ENCODE measurements around the gene TOP2A. TPM values are rescaled to one million over a fixed set of nuclear protein-coding genes. Genes with fewer than 3 reads are reported as not detected.
A peak's percentile ranks its signal among the peaks of the same experiment; 100 is the strongest.

The TOP2A gene
- polyA plus RNA-seq (2013, experiment 1 of 2) = 122 TPM
- 126 TPM for polyA plus RNA-seq (2013, experiment 2 of 2)

DNA sequence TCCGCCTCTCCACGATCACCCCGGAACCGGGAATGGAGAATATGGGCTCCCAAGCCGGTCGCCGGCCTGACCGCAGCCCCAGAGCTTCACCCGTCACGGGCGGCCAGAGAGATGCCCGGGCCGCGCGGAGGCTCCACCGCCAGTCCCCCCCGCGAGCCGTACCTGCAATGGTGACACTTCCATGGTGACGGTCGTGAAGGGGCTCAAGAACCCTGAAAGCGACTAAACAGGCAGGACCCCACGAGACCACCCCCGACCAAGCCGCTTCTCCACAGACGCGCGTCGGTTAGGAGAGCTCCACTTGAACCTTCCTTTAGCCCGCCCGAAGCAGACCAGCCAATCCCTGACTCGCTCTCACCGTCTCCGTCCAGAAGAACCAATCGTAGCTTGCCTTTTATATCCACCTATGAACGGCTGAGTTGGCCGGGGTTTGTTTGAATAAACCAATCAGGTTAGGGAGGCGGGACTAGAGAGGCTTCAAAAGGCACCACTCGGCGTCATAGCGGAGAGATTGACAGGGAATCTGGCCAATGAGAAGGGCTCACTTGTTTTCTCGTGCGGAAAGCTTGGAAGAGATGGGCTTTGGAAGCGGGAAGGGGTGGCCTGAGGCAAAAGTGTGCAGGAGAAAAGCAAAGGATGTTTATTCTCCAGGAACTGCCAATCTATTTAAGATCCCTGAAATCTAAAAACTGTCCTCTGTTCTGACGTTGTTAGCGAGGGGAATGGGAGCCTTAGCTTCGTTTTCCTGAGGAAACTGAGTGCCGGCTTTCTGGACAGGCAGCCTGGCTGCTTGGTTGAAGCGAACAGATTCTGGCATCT is at the start of gene TOP2A:
TSS of gene TOP2A (minus strand) at position 288 of the 819 bp plus-strand sequence. CDS start at position 183, 105 bp downstream.
- peak within 1 kb of the TSS; percentile 29 for H4K5ac ChIP-seq (ENCODE audit: low read length)
- no peaks in the 10 kb centered on the region for H3K27me3 ChIP-seq (ENCODE audit: insufficient read depth, low read length, poor library complexity)
- peak within 1 kb of the TSS; percentile 87 for H2AK5ac ChIP-seq (ENCODE audit: low read length)
- DNase-seq = peak; percentile 100
- peak within 1 kb of the TSS; percentile 86 for H3K4ac ChIP-seq (ENCODE audit: low read depth, low read length)
- peak within 1 kb of the TSS; percentile 91 for H3K56ac ChIP-seq (ENCODE audit: low read length)
- H3K27ac ChIP-seq (ENCODE audit: low read depth, low read length) = peak within 1 kb of the TSS; percentile 8
- peaks cover 11% of the 10 kb centered on the region for H3K79me2 ChIP-seq (ENCODE audit: control insufficient read depth, insufficient read depth, low read length)
- peak within 1 kb of the TSS; percentile 41 for H4K8ac ChIP-seq (ENCODE audit: low read depth, low read length)
- peak within 1 kb of the TSS; percentile 42 for H2BK5ac ChIP-seq (ENCODE audit: low read length)
- peaks cover 2% of the 10 kb centered on the region for H3K79me1 ChIP-seq (ENCODE audit: low read length)
- H2BK120ac ChIP-seq (ENCODE audit: low read depth, low read length) = no peak within 1 kb of the TSS
- H2BK15ac ChIP-seq (replicated peaks; ENCODE audit: low read depth) = no peak within 1 kb of the TSS
- peak within 1 kb of the TSS; percentile 89 for H3K4me3 ChIP-seq (ENCODE audit: low read length)
- WGBS (ENCODE audit: extremely low coverage, insufficient coverage, low lambda C conversion rate) = no CpG with 5 or more reads among the region's 49 CpGs
- peak within 1 kb of the TSS; percentile 85 for H3K18ac ChIP-seq (ENCODE audit: low read length)
- peak within 1 kb of the TSS; percentile 88 for H3K9ac ChIP-seq (ENCODE audit: low read length)
- H3K36me3 ChIP-seq (ENCODE audit: control insufficient read depth, insufficient read depth, low read length) = no peaks in the 10 kb centered on the region
- H3K4me2 ChIP-seq (ENCODE audit: low read length) = peak within 1 kb of the TSS; percentile 56
- H3K23ac ChIP-seq (ENCODE audit: low read length) = no peak within 1 kb of the TSS
- H3K4me1 ChIP-seq (ENCODE audit: control insufficient read depth, low read depth, low read length) = peaks cover 2% of the 10 kb centered on the region

- H3K56ac ChIP-seq (ENCODE audit: low read length) = no peak overlapping the region
- H3K36me3 ChIP-seq (ENCODE audit: control insufficient read depth, insufficient read depth, low read length) = no peaks in the 10 kb centered on the region
- H3K27ac ChIP-seq (ENCODE audit: low read depth, low read length) = no peak overlapping the region
- no peak overlapping the region for H2BK5ac ChIP-seq (ENCODE audit: low read length)
- no peaks in the 10 kb centered on the region for H3K79me2 ChIP-seq (ENCODE audit: control insufficient read depth, insufficient read depth, low read length)
- H4K8ac ChIP-seq (ENCODE audit: low read depth, low read length) = no peak overlapping the region
- H4K5ac ChIP-seq (ENCODE audit: low read length) = no peak overlapping the region
- no peak overlapping the region for H3K18ac ChIP-seq (ENCODE audit: low read length)
- no peak overlapping the region for H3K9ac ChIP-seq (ENCODE audit: low read length)
- no peak overlapping the region for H3K4me2 ChIP-seq (ENCODE audit: low read length)
- H2BK15ac ChIP-seq (replicated peaks; ENCODE audit: low read depth) = no peak overlapping the region
- H3K27me3 ChIP-seq (ENCODE audit: insufficient read depth, low read length, poor library complexity) = no peaks in the 10 kb centered on the region
- H2BK120ac ChIP-seq (ENCODE audit: low read depth, low read length) = no peak overlapping the region
- no peak overlapping the region for H2AK5ac ChIP-seq (ENCODE audit: low read length)
- peaks cover 4% of the 10 kb centered on the region for H3K4me1 ChIP-seq (ENCODE audit: control insufficient read depth, low read depth, low read length)
- H3K23ac ChIP-seq (ENCODE audit: low read length) = no peak overlapping the region
- no peak overlapping the region for H3K4ac ChIP-seq (ENCODE audit: low read depth, low read length)
- DNase-seq = no peak
- no peaks in the 10 kb centered on the region for H3K79me1 ChIP-seq (ENCODE audit: low read length)
- no peak overlapping the region for H3K4me3 ChIP-seq (ENCODE audit: low read length)
- WGBS (ENCODE audit: extremely low coverage, insufficient coverage, low lambda C conversion rate) = no CpG with 5 or more reads among the region's 2 CpGs
Observed at GRCh38 chr17:40467281-40467867, 49.7 kb upstream of the TOP2A start.

GRCh38 chr17:40466298-40466971 is 48.7 kb upstream of the TOP2A start:
- no peak overlapping the region for H3K4ac ChIP-seq (ENCODE audit: low read depth, low read length)

GRCh38 chr17:40464392-40464855 is 46.7 kb upstream of the TOP2A start:
- Histone ChIP-seq H2BK120ac (ENCODE audit: low read depth, low read length) (no peak overlapping the region), H3K9ac (ENCODE audit: low read length) (no peak overlapping the region), H3K4me3 (ENCODE audit: low read length) (no peak overlapping the region), H3K18ac (ENCODE audit: low read length) (no peak overlapping the region), H3K56ac (ENCODE audit: low read length) (no peak overlapping the region), H2BK5ac (ENCODE audit: low read length) (no peak overlapping the region), H4K8ac (ENCODE audit: low read depth, low read length) (no peak overlapping the region), H3K27me3 (ENCODE audit: insufficient read depth, low read length, poor library complexity) (no peaks in the 10 kb centered on the region), H3K27ac (ENCODE audit: low read depth, low read length) (no peak overlapping the region), H3K79me2 (ENCODE audit: control insufficient read depth, insufficient read depth, low read length) (no peaks in the 10 kb centered on the region), H4K5ac (ENCODE audit: low read length) (no peak overlapping the region), H2AK5ac (ENCODE audit: low read length) (no peak overlapping the region), H3K4me1 (ENCODE audit: control insufficient read depth, low read depth, low read length) (peaks cover 2% of the 10 kb centered on the region), H3K4ac (ENCODE audit: low read depth, low read length) (no peak overlapping the region), H3K79me1 (ENCODE audit: low read length) (no peaks in the 10 kb centered on the region), H3K4me2 (ENCODE audit: low read length) (no peak overlapping the region), H3K36me3 (ENCODE audit: control insufficient read depth, insufficient read depth, low read length) (no peaks in the 10 kb centered on the region), H3K23ac (ENCODE audit: low read length) (no peak overlapping the region), H2BK15ac (replicated peaks; ENCODE audit: low read depth) (no peak overlapping the region)
- no peak for DNase-seq
- WGBS (ENCODE audit: extremely low coverage, insufficient coverage, low lambda C conversion rate) = no CpG with 5 or more reads among the region's 5 CpGs

More at GRCh38 chr17:40466298-40466971, 48.7 kb upstream of the TOP2A start:
- H3K4me3 ChIP-seq (ENCODE audit: low read length) = no peak overlapping the region
- no CpG with 5 or more reads among the region's 11 CpGs for WGBS (ENCODE audit: extremely low coverage, insufficient coverage, low lambda C conversion rate)
- no peaks in the 10 kb centered on the region for H3K79me2 ChIP-seq (ENCODE audit: control insufficient read depth, insufficient read depth, low read length)
- H3K4me2 ChIP-seq (ENCODE audit: low read length) = no peak overlapping the region
- H3K27me3 ChIP-seq (ENCODE audit: insufficient read depth, low read length, poor library complexity) = no peaks in the 10 kb centered on the region
- no peak overlapping the region for H3K18ac ChIP-seq (ENCODE audit: low read length)
- no peak overlapping the region for H2BK15ac ChIP-seq (replicated peaks; ENCODE audit: low read depth)
- peak overlapping the region; percentile 18 for H3K23ac ChIP-seq (ENCODE audit: low read length)
- no peak overlapping the region for H2BK120ac ChIP-seq (ENCODE audit: low read depth, low read length)
- no peak overlapping the region for H3K9ac ChIP-seq (ENCODE audit: low read length)
- no peak overlapping the region for H3K27ac ChIP-seq (ENCODE audit: low read depth, low read length)
- no peak overlapping the region for H2AK5ac ChIP-seq (ENCODE audit: low read length)
- DNase-seq = no peak
- H2BK5ac ChIP-seq (ENCODE audit: low read length) = no peak overlapping the region
- H4K8ac ChIP-seq (ENCODE audit: low read depth, low read length) = no peak overlapping the region
- H3K56ac ChIP-seq (ENCODE audit: low read length) = peak overlapping the region; percentile 7
- H3K36me3 ChIP-seq (ENCODE audit: control insufficient read depth, insufficient read depth, low read length) = no peaks in the 10 kb centered on the region
- no peaks in the 10 kb centered on the region for H3K79me1 ChIP-seq (ENCODE audit: low read length)
- peaks cover 4% of the 10 kb centered on the region for H3K4me1 ChIP-seq (ENCODE audit: control insufficient read depth, low read depth, low read length)
- no peak overlapping the region for H4K5ac ChIP-seq (ENCODE audit: low read length)

DNA sequence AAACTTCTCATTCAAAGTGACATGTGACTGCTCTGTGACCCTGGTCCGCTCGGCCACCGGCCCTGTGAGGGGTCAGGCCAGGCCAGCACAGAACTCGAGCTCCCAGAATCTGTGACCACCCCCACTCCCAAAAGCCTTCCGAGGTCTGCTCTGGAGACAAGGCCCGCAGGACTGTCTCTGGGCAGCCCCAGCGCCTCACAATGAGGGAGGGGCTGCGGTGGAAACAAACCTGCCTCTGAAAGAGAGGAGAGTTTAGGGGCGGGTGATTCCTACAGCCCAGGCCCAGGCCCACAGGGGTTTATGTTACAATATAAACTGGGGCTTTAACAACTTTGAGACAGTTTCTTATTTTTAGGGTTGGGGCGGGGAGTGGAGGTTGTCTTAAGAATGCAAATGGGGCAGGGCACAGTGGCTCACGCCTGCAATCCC is 45.4 kb upstream of the TOP2A start:
- Histone ChIP-seq H2BK120ac (ENCODE audit: low read depth, low read length) (no peak overlapping the region), H2BK15ac (replicated peaks; ENCODE audit: low read depth) (no peak overlapping the region), H3K4me2 (ENCODE audit: low read length) (no peak overlapping the region), H2AK5ac (ENCODE audit: low read length) (no peak overlapping the region), H3K79me2 (ENCODE audit: control insufficient read depth, insufficient read depth, low read length) (no peaks in the 10 kb centered on the region), H2BK5ac (ENCODE audit: low read length) (no peak overlapping the region), H4K8ac (ENCODE audit: low read depth, low read length) (no peak overlapping the region), H3K4ac (ENCODE audit: low read depth, low read length) (no peak overlapping the region), H3K4me3 (ENCODE audit: low read length) (no peak overlapping the region), H3K23ac (ENCODE audit: low read length) (no peak overlapping the region), H3K4me1 (ENCODE audit: control insufficient read depth, low read depth, low read length) (peaks cover 2% of the 10 kb centered on the region), H3K27me3 (ENCODE audit: insufficient read depth, low read length, poor library complexity) (no peaks in the 10 kb centered on the region), H3K27ac (ENCODE audit: low read depth, low read length) (no peak overlapping the region), H3K36me3 (ENCODE audit: control insufficient read depth, insufficient read depth, low read length) (no peaks in the 10 kb centered on the region), H3K56ac (ENCODE audit: low read length) (peak overlapping the region; percentile 84), H3K79me1 (ENCODE audit: low read length) (no peaks in the 10 kb centered on the region), H3K9ac (ENCODE audit: low read length) (peak overlapping the region; percentile 48), H4K5ac (ENCODE audit: low read length) (no peak overlapping the region), H3K18ac (ENCODE audit: low read length) (peak overlapping the region; percentile 42)
- WGBS (ENCODE audit: extremely low coverage, insufficient coverage, low lambda C conversion rate) = no CpG with 5 or more reads among the region's 11 CpGs
- DNase-seq = no peak
